ENCODE results near the gene RNU5B-1. TPM values are rescaled to one million over a fixed set of nuclear protein-coding genes. Genes with fewer than 3 reads are reported as not detected.

The RNU5B-1 gene
- total RNA-seq, 4 donors from 2014 or later: not detected

DNA sequence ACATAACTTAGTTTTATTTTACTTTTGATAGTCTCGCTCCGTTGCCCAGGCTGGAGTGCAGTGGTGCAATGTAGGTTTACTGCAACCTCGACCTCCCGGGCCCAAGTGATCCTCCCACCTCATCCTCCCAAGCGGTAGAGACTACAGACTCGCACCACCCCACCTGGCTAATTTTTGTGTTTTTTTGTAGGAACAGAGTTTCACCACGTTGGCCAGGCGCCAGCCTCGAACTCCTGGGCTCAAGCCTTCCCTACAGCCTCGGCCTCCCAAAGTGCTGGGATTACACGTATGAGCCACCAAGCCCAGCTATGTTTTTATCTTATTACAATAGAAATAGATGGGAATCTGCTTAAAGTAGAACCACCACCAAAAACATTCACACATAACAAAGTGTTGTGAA lies 5.7 kb upstream of the RNU5B-1 start:
- intact Hi-C loops (cut with DNase I): loop anchor here (5.0 kb wide), 1 partner anchor 111 kb away; the partner anchor contains the start of gene CLPX
- H3K36me3 ChIP-seq: no peaks in the 10 kb centered on the region
- DNase-seq: no peak
- WGBS, 2 donors: 82 to 86% methylated on average over 11 of the region's 11 CpGs
- peaks cover 4 to 25% of the 10 kb centered on the region in 2 donors for H3K4me1 ChIP-seq
- H3K27ac ChIP-seq: no peak overlapping the region
- no peak overlapping the region for H3K4me3 ChIP-seq (replicated peaks in 1 of 3)
- no peaks in the 10 kb centered on the region for H3K27me3 ChIP-seq
- no peaks in the 10 kb centered on the region for H3K9me3 ChIP-seq
- no peak for TF ChIP-seq POLR2A (IDR thresholded peaks at IDR 0.05)
- TF ChIP-seq, protein P1, sequence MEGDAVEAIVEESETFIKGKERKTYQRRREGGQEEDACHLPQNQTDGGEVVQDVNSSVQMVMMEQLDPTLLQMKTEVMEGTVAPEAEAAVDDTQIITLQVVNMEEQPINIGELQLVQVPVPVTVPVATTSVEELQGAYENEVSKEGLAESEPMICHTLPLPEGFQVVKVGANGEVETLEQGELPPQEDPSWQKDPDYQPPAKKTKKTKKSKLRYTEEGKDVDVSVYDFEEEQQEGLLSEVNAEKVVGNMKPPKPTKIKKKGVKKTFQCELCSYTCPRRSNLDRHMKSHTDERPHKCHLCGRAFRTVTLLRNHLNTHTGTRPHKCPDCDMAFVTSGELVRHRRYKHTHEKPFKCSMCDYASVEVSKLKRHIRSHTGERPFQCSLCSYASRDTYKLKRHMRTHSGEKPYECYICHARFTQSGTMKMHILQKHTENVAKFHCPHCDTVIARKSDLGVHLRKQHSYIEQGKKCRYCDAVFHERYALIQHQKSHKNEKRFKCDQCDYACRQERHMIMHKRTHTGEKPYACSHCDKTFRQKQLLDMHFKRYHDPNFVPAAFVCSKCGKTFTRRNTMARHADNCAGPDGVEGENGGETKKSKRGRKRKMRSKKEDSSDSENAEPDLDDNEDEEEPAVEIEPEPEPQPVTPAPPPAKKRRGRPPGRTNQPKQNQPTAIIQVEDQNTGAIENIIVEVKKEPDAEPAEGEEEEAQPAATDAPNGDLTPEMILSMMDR (IDR thresholded peaks at IDR 0.05): no peak

DNA sequence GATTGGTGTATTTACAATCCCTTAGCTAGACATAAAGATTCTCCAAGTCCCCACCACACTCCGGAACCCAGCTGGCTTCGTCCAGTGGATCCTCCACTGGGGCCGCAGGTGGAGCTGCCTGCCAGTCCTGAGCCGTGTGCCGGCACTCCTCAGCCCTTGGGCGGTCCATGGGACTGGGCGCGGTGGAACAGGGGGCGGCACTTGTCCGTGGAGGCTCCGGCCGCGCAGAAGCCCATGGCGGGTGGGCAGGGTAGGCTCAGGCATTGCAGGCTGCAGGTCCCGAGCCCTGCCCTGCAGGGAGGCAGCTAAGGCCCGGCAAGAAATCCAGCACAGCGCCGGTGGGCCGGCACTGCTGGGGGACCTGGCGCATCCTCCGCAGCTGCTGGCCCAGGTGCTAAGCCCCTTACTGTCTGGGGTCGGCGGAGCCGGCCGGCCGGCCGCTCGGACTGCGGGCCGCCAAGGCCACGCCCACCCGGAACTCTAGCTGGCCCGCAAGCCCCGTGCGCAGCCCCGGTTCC lies 3.5 kb upstream of the RNU5B-1 start:
- TF ChIP-seq, protein P1 (IDR thresholded peaks at IDR 0.05): no peak
- no peak for TF ChIP-seq POLR2A (IDR thresholded peaks at IDR 0.05)
- DNase-seq: no peak
- intact Hi-C loops (cut with DNase I): no loop called here
- WGBS, 2 donors: 88 to 98% methylated on average over 8 to 12 of the region's 36 CpGs
- Histone ChIP-seq H3K4me1 (peaks cover 4 to 26% of the 10 kb centered on the region in 2 donors), H3K4me3 (replicated peaks in 1 of 3) (no peak overlapping the region), H3K9me3 (no peaks in the 10 kb centered on the region), H3K27me3 (no peaks in the 10 kb centered on the region), H3K27ac (no peak overlapping the region), H3K36me3 (no peaks in the 10 kb centered on the region)

DNA sequence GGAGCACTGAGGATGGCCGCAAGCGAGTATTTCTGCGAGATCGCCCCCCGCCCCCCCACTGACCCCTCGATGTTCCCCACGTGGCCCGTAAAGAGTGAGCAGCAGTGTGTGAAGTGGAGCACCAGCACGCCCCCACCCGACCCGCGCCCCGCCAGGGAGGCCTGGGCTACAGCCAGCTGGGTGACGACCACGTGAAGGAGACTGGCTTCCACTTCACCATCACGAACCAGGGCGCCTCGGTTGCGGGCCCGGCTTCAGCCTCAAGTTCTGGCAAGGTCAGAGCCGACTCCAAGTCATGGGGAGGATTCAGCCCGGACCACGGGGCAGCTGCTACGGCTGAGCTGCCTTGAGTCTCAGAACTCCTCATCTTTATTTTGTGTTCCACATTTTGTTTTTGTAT lies 2.4 kb upstream of the RNU5B-1 start:
- no peak for DNase-seq
- intact Hi-C loops (cut with DNase I): no loop called here
- H3K4me1 ChIP-seq: peaks cover 4 to 16% of the 10 kb centered on the region in 2 donors
- no peaks in the 10 kb centered on the region for H3K27me3 ChIP-seq
- WGBS, 2 donors: 85 to 88% methylated on average over 17 to 24 of the region's 24 CpGs
- no peaks in the 10 kb centered on the region for H3K36me3 ChIP-seq
- no peak overlapping the region for H3K27ac ChIP-seq
- TF ChIP-seq, protein P1 (IDR thresholded peaks at IDR 0.05): no peak
- no peak for TF ChIP-seq POLR2A (IDR thresholded peaks at IDR 0.05)
- H3K4me3 ChIP-seq (replicated peaks in 1 of 3): no peak overlapping the region
- no peaks in the 10 kb centered on the region for H3K9me3 ChIP-seq

DNA sequence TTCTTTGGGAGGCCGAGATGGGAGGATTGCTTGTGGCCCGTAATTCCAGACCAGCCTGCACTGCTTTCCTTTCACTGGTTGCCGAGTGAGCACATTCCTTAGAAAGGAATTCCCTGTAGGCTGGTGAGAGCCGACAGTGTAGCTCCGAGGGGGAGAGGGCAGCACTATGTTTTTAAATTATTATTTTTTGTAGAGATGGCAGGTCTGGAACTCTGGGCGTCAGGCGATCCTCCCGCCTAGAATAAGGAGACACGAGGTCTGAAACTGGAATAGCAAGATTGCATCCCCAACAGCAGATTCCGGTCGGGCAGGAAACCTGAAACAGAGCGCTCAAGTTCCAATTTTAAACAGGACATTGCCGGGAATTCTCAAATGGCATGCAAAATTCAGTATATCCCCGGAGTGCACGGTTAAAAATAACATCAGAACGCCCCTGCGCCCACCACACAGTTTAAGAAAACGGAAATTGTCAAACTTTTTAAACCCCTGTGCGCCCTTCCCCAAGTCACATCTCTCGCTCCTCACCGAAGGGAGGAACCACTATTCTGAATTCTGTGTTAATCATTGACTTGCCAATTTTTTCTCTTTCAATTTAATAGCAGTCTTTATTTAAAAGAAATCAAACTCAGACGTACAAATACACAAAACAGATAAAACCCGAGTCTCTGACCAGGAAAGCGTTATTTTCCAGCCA lies 643 bp upstream of the RNU5B-1 start:
- Histone ChIP-seq H3K9me3 (no peaks in the 10 kb centered on the region), H3K36me3 (no peaks in the 10 kb centered on the region), H3K4me1 (peaks cover 4 to 12% of the 10 kb centered on the region in 2 donors), H3K27me3 (no peaks in the 10 kb centered on the region), H3K4me3 (replicated peaks in 1 of 3) (peak overlapping the region in 2 of 3 donors; percentile 29), H3K27ac (peak overlapping the region; percentile 88 to 99 (median 94))
- DNase-seq: peak; percentile 66 to 72
- TF ChIP-seq, protein P1 (IDR thresholded peaks at IDR 0.05): no peak
- no peak for TF ChIP-seq POLR2A (IDR thresholded peaks at IDR 0.05)
- intact Hi-C loops (cut with DNase I): no loop called here
- WGBS, 2 donors: 2% methylated on average over 24 of the region's 24 CpGs

DNA sequence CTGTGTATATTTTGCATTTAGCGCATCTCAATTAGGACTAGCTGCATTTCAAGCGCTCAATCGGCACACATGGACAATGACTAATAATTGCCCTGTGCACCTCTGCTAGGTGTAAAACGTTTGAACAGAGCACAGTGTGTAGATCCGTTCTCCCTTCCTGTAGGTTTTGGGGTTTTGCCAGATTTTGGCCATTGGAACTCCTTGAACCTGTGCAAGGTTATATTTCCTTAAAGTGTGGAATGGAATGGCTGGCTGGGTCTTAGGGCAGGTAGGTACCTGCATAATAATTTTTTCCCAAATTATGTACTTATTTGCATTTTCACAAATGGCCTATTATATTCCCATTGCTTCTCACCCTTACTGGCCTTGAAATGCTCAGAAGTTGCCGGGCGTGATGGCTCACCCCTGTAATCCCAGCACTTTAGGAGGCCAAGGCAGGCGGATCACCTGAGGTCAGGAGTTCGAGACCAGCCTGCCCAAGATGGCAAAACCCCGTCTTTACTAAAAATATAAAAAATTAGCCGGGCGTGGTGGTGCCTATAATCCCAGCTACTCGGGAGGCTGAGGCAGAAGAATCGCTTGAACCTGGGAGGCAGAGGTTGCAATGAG lies 777 bp downstream of the RNU5B-1 start:
- TF ChIP-seq POLR2A (IDR thresholded peaks at IDR 0.05): no peak
- TF ChIP-seq, protein P1 (IDR thresholded peaks at IDR 0.05): peak in 1 of 6 experiments; percentile 1
- intact Hi-C loops (cut with DNase I): no loop called here
- WGBS, 2 donors: 51 to 56% methylated on average over 14 of the region's 14 CpGs

More for the DNA sequence above, 777 bp downstream of the RNU5B-1 start:
- H3K27me3 ChIP-seq: no peaks in the 10 kb centered on the region
- no peaks in the 10 kb centered on the region for H3K9me3 ChIP-seq
- H3K4me3 ChIP-seq (replicated peaks in 1 of 3): no peak overlapping the region
- H3K4me1 ChIP-seq: peaks cover 4 to 12% of the 10 kb centered on the region in 2 donors
- peak overlapping the region; percentile 88 to 99 (median 94) for H3K27ac ChIP-seq
- H3K36me3 ChIP-seq: no peaks in the 10 kb centered on the region
- no peak for DNase-seq

Data from thyroid gland (tissue), 4 donors.